CD4-positive, alpha-beta memory T cell (primary cell): Measurements from ENCODE around the gene ST14. TPM values are rescaled to one million over a fixed set of nuclear protein-coding genes. Genes with fewer than 3 reads are reported as not detected.

Source experiments
- CTCF ChIA-PET: fragments of 350-600 bp; sonication (Branson Sonifier 250); formaldehyde crosslinking; loops from one replicate; lab custom pipeline; 2021; ENCODE audit warnings: inconsistent platforms; ENCODE audit not compliant: partially characterized antibody; lab: Charles Lee
- POLR2A ChIA-PET: fragments of 350-600 bp; sonication (Branson Sonifier 250); formaldehyde crosslinking; loops from one replicate; lab custom pipeline; 2021; ENCODE audit not compliant: partially characterized antibody; lab: Charles Lee
- DNase-seq, 5 donors: peaks; one replicate each; pipeline versions ENCODE4 v3.0.0 to v3.0.0-alpha.2; 2020 to 2022; ENCODE audit warnings: mixed read lengths in 1 of 5
- H3K27ac ChIP-seq: one replicate; pipeline ENCODE4 v1.7.0; 2013; ENCODE audit warnings: low read depth, low read length
- H3K27me3 ChIP-seq: 2 replicates; pipeline ENCODE4 v1.7.0; 2013; ENCODE audit warnings: mild to moderate bottlenecking, low read length, moderate library complexity; ENCODE audit not compliant: insufficient read depth
- H3K36me3 ChIP-seq: 2 replicates; pipeline ENCODE4 v1.7.0; 2013; ENCODE audit warnings: mild to moderate bottlenecking, low read length, moderate library complexity; ENCODE audit not compliant: insufficient read depth
- H3K4me1 ChIP-seq: 2 replicates; pipeline ENCODE4 v1.7.0; 2013; ENCODE audit warnings: mild to moderate bottlenecking, low read length, moderate library complexity; ENCODE audit not compliant: insufficient read depth
- H3K4me3 ChIP-seq, 2 donors: one replicate each; pipeline ENCODE4 v1.7.0; 2013; ENCODE audit warnings: low read length in 2 of 2, mild to moderate bottlenecking in 1 of 2
- H3K9me3 ChIP-seq, 2 donors: one replicate each; pipeline ENCODE4 v1.7.0; 2013; ENCODE audit warnings: low read length in 2 of 2, control low read depth in 1 of 2; ENCODE audit not compliant: control insufficient read depth in 1 of 2
- H3K27ac Mint-ChIP-seq, 7 donors: one replicate each; pipeline ENCODE4 v1.8.0; 2020 to 2021; ENCODE audit warnings: mixed read lengths in 7 of 7, mild to moderate bottlenecking in 6 of 7, inconsistent platforms in 3 of 7, moderate library complexity in 3 of 7
- H3K27me3 Mint-ChIP-seq, 2 donors: one replicate each; pipeline ENCODE4 v1.8.0; 2020 to 2021; ENCODE audit warnings: mixed read lengths in 2 of 2
- H3K36me3 Mint-ChIP-seq, 2 donors: one replicate each; pipeline ENCODE4 v1.8.0; 2020 to 2021; ENCODE audit warnings: mixed read lengths in 2 of 2, inconsistent platforms in 1 of 2, mild to moderate bottlenecking in 1 of 2
- H3K4me1 Mint-ChIP-seq, 4 donors: one replicate each; pipeline ENCODE4 v1.8.0; 2020 to 2021; ENCODE audit warnings: mixed read lengths in 4 of 4, mild to moderate bottlenecking in 1 of 4
- H3K4me3 Mint-ChIP-seq, 8 donors: one replicate each; pipeline ENCODE4 v1.8.0; 2020 to 2021; ENCODE audit warnings: mixed read lengths in 8 of 8, mild to moderate bottlenecking in 7 of 8, moderate library complexity in 6 of 8, inconsistent platforms in 3 of 8
- H3K9me3 Mint-ChIP-seq, 8 donors: one replicate each; pipeline ENCODE4 v1.8.0; 2020 to 2021; ENCODE audit warnings: mixed read lengths in 8 of 8, mild to moderate bottlenecking in 5 of 8, inconsistent platforms in 3 of 8, moderate library complexity in 1 of 8
- intact Hi-C: fragments of 100-400 bp; cut with micrococcal nuclease; formaldehyde crosslinking; loops from one replicate; pipeline ENCODE4 v1.15.1; 2023
- polyA plus RNA-seq, 2 donors: library from polyadenylated mRNA; unstranded; fragments of 300-500 nt; fragmentation: Illumina TruSeq; gene quantifications; one replicate each; pipeline ENCODE4 v1.2.3, GENCODE V29; 2021
- total RNA-seq, 2 experiments: library from RNA; stranded (reverse); gene quantifications; one replicate each; pipeline ENCODE4 v1.2.3, GENCODE V29; 2021

Gene ST14
- total and polyA plus RNA-seq, 4 experiments from 2014 or later: 0.47 to 0.79 (median 0.72) TPM; not detected in 1

GRCh38 chr11:130124096-130124495 lies 35.5 kb upstream of the ST14 start:
- CTCF ChIA-PET: interaction anchor here (0.8 to 1.5 kb wide), 2 partner anchors 8 to 121 kb away, joined by 3 to 7 read pairs; partner anchors contain the start of gene PRDM10
- peaks cover 22 to 33% (median 28%) of the 10 kb centered on the region in 4 donors for H3K4me1 Mint-ChIP-seq

GRCh38 chr11:130125638-130126037 lies 33.9 kb upstream of the ST14 start:
- no peak overlapping the region for H3K4me3 Mint-ChIP-seq
- Histone ChIP-seq H3K4me3 (no peak overlapping the region), H3K4me1 (peaks cover 17% of the 10 kb centered on the region), H3K36me3 (peaks cover 12% of the 10 kb centered on the region), H3K27ac (no peak overlapping the region), H3K27me3 (no peaks in the 10 kb centered on the region), H3K9me3 (no peaks in the 10 kb centered on the region)
- H3K27ac Mint-ChIP-seq: no peak overlapping the region
- CTCF ChIA-PET: interaction anchor here (2.0 kb wide), 1 partner anchor 347 kb away, joined by 4 read pairs; no protein-coding TSS in a partner anchor
- peaks cover 31 to 52% of the 10 kb centered on the region in 2 donors for H3K36me3 Mint-ChIP-seq
- peaks cover 12 to 19% (median 17%) of the 10 kb centered on the region in 4 donors for H3K4me1 Mint-ChIP-seq
- no peaks in the 10 kb centered on the region for H3K9me3 Mint-ChIP-seq
- POLR2A ChIA-PET: no interaction called here
- no peak for DNase-seq
- intact Hi-C loops: no loop called here
- H3K27me3 Mint-ChIP-seq: no peaks in the 10 kb centered on the region

More at GRCh38 chr11:130124096-130124495, 35.5 kb upstream of the ST14 start:
- POLR2A ChIA-PET: no interaction called here
- H3K9me3 Mint-ChIP-seq: peaks cover 0 to 1% (median 0%) of the 10 kb centered on the region in 8 donors
- Histone ChIP-seq H3K4me3 (no peak overlapping the region), H3K9me3 (no peaks in the 10 kb centered on the region), H3K27me3 (no peaks in the 10 kb centered on the region), H3K4me1 (peaks cover 25% of the 10 kb centered on the region), H3K36me3 (peaks cover 8% of the 10 kb centered on the region), H3K27ac (no peak overlapping the region)
- intact Hi-C loops: no loop called here
- H3K36me3 Mint-ChIP-seq: peaks cover 28 to 41% of the 10 kb centered on the region in 2 donors
- H3K27me3 Mint-ChIP-seq: no peaks in the 10 kb centered on the region
- DNase-seq: no peak
- no peak overlapping the region for H3K4me3 Mint-ChIP-seq
- no peak overlapping the region for H3K27ac Mint-ChIP-seq

DNA sequence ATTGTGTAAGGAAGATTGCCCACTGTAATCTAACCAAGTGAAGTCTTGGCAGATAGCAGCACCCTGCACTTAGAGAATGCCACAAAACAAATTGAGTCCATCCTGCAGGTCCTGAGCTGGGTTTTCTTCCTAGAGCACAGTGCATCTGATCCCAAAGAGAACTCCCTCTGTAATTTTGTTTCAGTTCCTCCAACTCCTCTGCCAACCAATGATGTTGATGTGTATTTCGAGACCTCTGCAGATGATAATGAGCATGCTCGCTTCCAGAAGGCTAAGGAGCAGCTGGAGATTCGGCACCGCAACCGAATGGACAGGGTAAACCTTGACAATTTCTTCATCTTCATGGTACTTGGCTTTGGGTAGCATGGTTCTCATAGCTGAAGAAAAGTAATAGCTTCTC lies 33.1 kb upstream of the ST14 start:
- H3K27me3 Mint-ChIP-seq: no peaks in the 10 kb centered on the region
- Histone ChIP-seq H3K9me3 (no peaks in the 10 kb centered on the region), H3K36me3 (peaks cover 12% of the 10 kb centered on the region), H3K4me1 (peaks cover 11% of the 10 kb centered on the region), H3K27me3 (no peaks in the 10 kb centered on the region), H3K27ac (no peak overlapping the region), H3K4me3 (no peak overlapping the region)
- CTCF ChIA-PET: interaction anchor here (1.0 to 8.1 kb wide), 8 partner anchors 10 to 360 kb away, joined by 3 to 120 read pairs (median 4); no protein-coding TSS in a partner anchor
- peaks cover 34 to 59% of the 10 kb centered on the region in 2 donors for H3K36me3 Mint-ChIP-seq
- DNase-seq: no peak
- no peak overlapping the region for H3K27ac Mint-ChIP-seq
- H3K4me3 Mint-ChIP-seq: no peak overlapping the region
- POLR2A ChIA-PET: interaction anchor here (2.2 kb wide), 1 partner anchor 123 kb away, joined by 7 read pairs; the partner anchor contains the start of gene PRDM10
- intact Hi-C loops: no loop called here
- H3K9me3 Mint-ChIP-seq: no peaks in the 10 kb centered on the region
- peaks cover 7 to 10% (median 10%) of the 10 kb centered on the region in 4 donors for H3K4me1 Mint-ChIP-seq

GRCh38 chr11:130127509-130127908 lies 32.1 kb upstream of the ST14 start:
- Mint-ChIP-seq H3K4me3 (no peak overlapping the region), H3K27ac (peak overlapping the region in 1 of 7 donors; percentile 77), H3K4me1 (peaks cover under 1 to 2% (median under 1%) of the 10 kb centered on the region in 4 donors), H3K27me3 (no peaks in the 10 kb centered on the region), H3K9me3 (no peaks in the 10 kb centered on the region), H3K36me3 (peaks cover 34 to 59% of the 10 kb centered on the region in 2 donors)
- Histone ChIP-seq H3K4me3 (no peak overlapping the region), H3K36me3 (peaks cover 12% of the 10 kb centered on the region), H3K4me1 (peaks cover under 1% of the 10 kb centered on the region), H3K27ac (no peak overlapping the region), H3K9me3 (no peaks in the 10 kb centered on the region), H3K27me3 (no peaks in the 10 kb centered on the region)
- POLR2A ChIA-PET: interaction anchor here (2.2 kb wide), 1 partner anchor 124 kb away, joined by 7 read pairs; the partner anchor contains the start of gene PRDM10
- intact Hi-C loops: no loop called here
- no peak for DNase-seq
- CTCF ChIA-PET: interaction anchor here (0.5 to 8.1 kb wide), 9 partner anchors 9 to 361 kb away, joined by 3 to 120 read pairs (median 5); no protein-coding TSS in a partner anchor

DNA sequence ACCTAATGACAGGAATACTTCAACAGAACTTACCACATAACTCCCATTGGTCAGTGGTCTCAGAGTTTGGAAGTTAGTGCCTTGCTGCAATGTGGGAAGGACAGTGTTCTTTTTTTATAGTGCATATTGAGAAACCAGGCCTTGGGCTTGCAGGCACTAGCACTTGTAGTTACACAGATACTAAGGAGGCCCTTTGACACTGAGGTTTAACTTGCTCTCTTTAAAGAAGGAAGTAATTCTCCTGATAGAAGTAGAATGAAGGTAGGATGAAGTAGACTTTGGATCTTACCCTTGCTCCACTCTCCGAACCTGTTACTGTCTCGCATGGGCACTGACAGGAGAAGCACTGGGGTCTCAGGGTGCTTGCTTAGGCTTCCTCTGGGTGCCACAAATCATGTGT lies 31.0 kb upstream of the ST14 start:
- intact Hi-C loops: no loop called here
- peaks cover 0 to 2% (median 0%) of the 10 kb centered on the region in 4 donors for H3K4me1 Mint-ChIP-seq
- no peak overlapping the region for H3K27ac Mint-ChIP-seq
- no peak overlapping the region for H3K4me3 ChIP-seq
- POLR2A ChIA-PET: no interaction called here
- H3K27me3 Mint-ChIP-seq: no peaks in the 10 kb centered on the region
- peaks cover 12% of the 10 kb centered on the region for H3K36me3 ChIP-seq
- H3K27me3 ChIP-seq: no peaks in the 10 kb centered on the region
- H3K4me1 ChIP-seq: no peaks in the 10 kb centered on the region
- CTCF ChIA-PET: interaction anchor here (2.5 to 8.1 kb wide), 4 partner anchors 200 to 343 kb away, joined by 7 to 137 read pairs (median 72); no protein-coding TSS in a partner anchor
- no peak for DNase-seq
- H3K9me3 ChIP-seq: no peaks in the 10 kb centered on the region
- H3K9me3 Mint-ChIP-seq: no peaks in the 10 kb centered on the region
- H3K36me3 Mint-ChIP-seq: peaks cover 26 to 55% of the 10 kb centered on the region in 2 donors
- H3K4me3 Mint-ChIP-seq: no peak overlapping the region
- no peak overlapping the region for H3K27ac ChIP-seq

DNA sequence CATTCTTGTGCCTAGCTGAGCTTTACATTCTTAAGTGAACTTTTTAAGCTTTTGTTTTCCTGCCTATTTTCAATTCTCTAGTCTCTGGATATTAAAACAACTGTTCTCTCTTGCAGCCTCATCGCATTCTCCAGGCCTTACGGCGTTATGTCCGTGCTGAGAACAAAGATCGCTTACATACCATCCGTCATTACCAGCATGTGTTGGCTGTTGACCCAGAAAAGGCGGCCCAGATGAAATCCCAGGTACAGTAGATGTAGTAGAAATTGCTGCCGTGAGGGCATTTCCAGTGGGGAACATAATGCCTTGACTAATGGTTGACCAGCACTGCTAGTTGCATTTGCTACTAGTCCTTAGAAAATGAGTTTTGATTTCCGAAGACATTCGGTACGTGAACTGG lies 29.7 kb upstream of the ST14 start:
- intact Hi-C loops: loop anchor here (5.0 kb wide), 1 partner anchor 188 kb away; no protein-coding TSS in a partner anchor
- no peaks in the 10 kb centered on the region for H3K4me1 ChIP-seq
- H3K4me3 ChIP-seq: no peak overlapping the region
- POLR2A ChIA-PET: interaction anchor here (1.3 kb wide), 1 partner anchor 127 kb away, joined by 9 read pairs; the partner anchor contains the start of gene PRDM10
- Mint-ChIP-seq H3K27ac (no peak overlapping the region), H3K4me1 (peaks cover 0 to 2% (median 0%) of the 10 kb centered on the region in 4 donors), H3K9me3 (no peaks in the 10 kb centered on the region), H3K36me3 (peaks cover 28 to 59% of the 10 kb centered on the region in 2 donors), H3K4me3 (no peak overlapping the region), H3K27me3 (no peaks in the 10 kb centered on the region)
- H3K36me3 ChIP-seq: peaks cover 12% of the 10 kb centered on the region
- no peaks in the 10 kb centered on the region for H3K9me3 ChIP-seq
- H3K27me3 ChIP-seq: no peaks in the 10 kb centered on the region
- CTCF ChIA-PET: interaction anchor here (0.8 to 8.1 kb wide), 10 partner anchors 8 to 365 kb away, joined by 3 to 137 read pairs (median 32); no protein-coding TSS in a partner anchor
- no peak overlapping the region for H3K27ac ChIP-seq
- DNase-seq: no peak
